Esophagus muscularis mucosa (tissue), 4 donors: ENCODE data around the gene CPA3.

ENCODE experiments used
- CTCF ChIP-seq, 3 experiments: fragments of 200-600 bp in 2 of 3; fragments of 450-650 bp in 1 of 3; sonication (generic) in 2 of 3; IDR thresholded peaks; one replicate each; pipeline ENCODE4 v1.5.1; 2017 to 2019; ENCODE audit warnings: antibody characterized with exemption in 3 of 3, mild to moderate bottlenecking in 2 of 3, moderate library complexity in 1 of 3
- EP300 ChIP-seq: sonication (generic); formaldehyde crosslinking; IDR thresholded peaks from one replicate; pipeline ENCODE4 v1.6.1; 2017; ENCODE audit warnings: antibody characterized with exemption
- POLR2A ChIP-seq: fragments of 450-650 bp; IDR thresholded peaks from one replicate; pipeline ENCODE4 v1.6.1; 2017; ENCODE audit warnings: antibody characterized with exemption, moderate library complexity, mild to moderate bottlenecking, low read depth
- POLR2AphosphoS5 ChIP-seq, 2 donors: sonication (generic); formaldehyde crosslinking; IDR thresholded peaks; one replicate each; pipeline ENCODE4 v1.6.1; 2017; ENCODE audit warnings: antibody characterized with exemption in 2 of 2

DNA sequence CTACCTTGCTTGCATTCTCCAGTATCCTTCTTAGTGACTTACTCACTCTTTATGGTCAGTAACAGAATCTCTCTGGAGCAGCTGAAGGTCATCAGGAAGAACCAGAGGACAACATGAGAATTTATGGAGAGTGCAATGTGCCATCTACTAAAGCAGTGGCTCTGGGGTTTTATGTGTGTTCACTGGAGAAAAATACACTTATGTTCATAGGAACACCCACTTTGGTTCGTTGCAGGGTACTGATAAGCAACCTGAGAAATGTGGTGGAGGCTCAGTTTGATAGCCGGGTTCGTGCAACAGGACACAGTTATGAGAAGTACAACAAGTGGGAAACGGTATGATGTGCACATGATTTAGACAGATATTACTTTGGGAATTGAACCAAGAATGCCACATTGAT is 24.6 kb upstream of the CPA3 start:
- TF ChIP-seq CTCF (IDR thresholded peaks at IDR 0.05): no peak
- no peak for TF ChIP-seq POLR2AphosphoS5 (IDR thresholded peaks at IDR 0.05)
- no peak for TF ChIP-seq POLR2A
- TF ChIP-seq EP300: no peak
